HEK293 (cell line): ENCODE measurements around the gene ABL2.
A peak's percentile ranks its signal among the peaks of the same experiment; 100 is the strongest.

Source experiments
- CTCF ChIA-PET: fragments of 350-600 bp; formaldehyde crosslinking; extraction: SDS; loops from one replicate; lab custom pipeline; 2021; ENCODE audit warnings: antibody characterized with exemption; lab: Yijun Ruan, JAX
- POLR2A ChIA-PET: fragments of 300-600 bp; formaldehyde crosslinking; extraction: SDS; loops from one replicate; lab custom pipeline; 2020; ENCODE audit warnings: antibody characterized with exemption, inconsistent platforms; lab: Yijun Ruan, JAX
- H3K27ac ChIP-seq: fragments of 200-500 bp; sonication (Bioruptor generic); 2 replicates; pipeline ENCODE4 v1.5.1; 2014; ENCODE audit warnings: low read depth, low read length, control low read depth, inconsistent platforms; ENCODE audit errors: extremely low read depth
- H3K36me3 ChIP-seq, 2 experiments: fragments of 200-500 bp in 1 of 2; sonication (Bioruptor generic) in 1 of 2; 1 replicate in 1 of 2; 2 replicates in 1 of 2; pipeline ENCODE4 v1.5.1; 2014 to 2017; ENCODE audit warnings: inconsistent platforms in 2 of 2, low read length in 2 of 2; ENCODE audit not compliant: control insufficient read depth in 2 of 2, insufficient read depth in 1 of 2
- H3K4me1 ChIP-seq: fragments of 200-500 bp; sonication (Bioruptor generic); 2 replicates; pipeline ENCODE4 v1.5.1; 2014; ENCODE audit warnings: mild to moderate bottlenecking, low read length, inconsistent platforms; ENCODE audit not compliant: control insufficient read depth, insufficient read depth
- H3K4me3 ChIP-seq: 2 replicates; pipeline ENCODE4 v1.5.1; 2011; ENCODE audit warnings: low read depth, mild to moderate bottlenecking, control low read depth, low read length, moderate library complexity
- H3K9me3 ChIP-seq: fragments of 200-500 bp; sonication (Bioruptor generic); 2 replicates; pipeline ENCODE4 v1.5.1; 2014; ENCODE audit warnings: low read depth, low read length, inconsistent platforms; ENCODE audit not compliant: control insufficient read depth, insufficient read depth
- EGR2 ChIP-seq: fragments of 450-650 bp; formaldehyde crosslinking; IDR thresholded peaks from 2 replicates; pipeline ENCODE4 v1.5.1; 2016; ENCODE audit warnings: low read depth, missing biosample characterization, missing genetic modification characterization
- GLIS2 ChIP-seq: fragments of 450-650 bp; formaldehyde crosslinking; IDR thresholded peaks from 2 replicates; pipeline ENCODE4 v1.5.1; 2016; ENCODE audit warnings: missing biosample characterization, missing genetic modification characterization
- IKZF3 ChIP-seq: fragments of 450-650 bp; IDR thresholded peaks from 2 replicates; pipeline ENCODE4 v1.5.0; 2018; ENCODE audit warnings: missing biosample characterization, mild to moderate bottlenecking, missing genetic modification characterization, moderate library complexity
- KLF16 ChIP-seq: fragments of 450-650 bp; formaldehyde crosslinking; IDR thresholded peaks from 2 replicates; pipeline ENCODE4 v1.5.1; 2017; ENCODE audit warnings: missing biosample characterization, missing genetic modification characterization
- KLF8 ChIP-seq: fragments of 450-650 bp; formaldehyde crosslinking; IDR thresholded peaks from 2 replicates; pipeline ENCODE4 v1.5.1; 2016; ENCODE audit warnings: missing biosample characterization, missing genetic modification characterization
- KLF9 ChIP-seq: fragments of 450-650 bp; formaldehyde crosslinking; IDR thresholded peaks from 2 replicates; pipeline ENCODE4 v1.5.1; 2016; ENCODE audit warnings: missing biosample characterization, missing genetic modification characterization, low read depth
- SP2 ChIP-seq: fragments of 450-650 bp; formaldehyde crosslinking; IDR thresholded peaks from 2 replicates; pipeline ENCODE4 v1.5.1; 2016; ENCODE audit warnings: missing biosample characterization, missing genetic modification characterization
- ZBTB20 ChIP-seq: fragments of 450-650 bp; formaldehyde crosslinking; IDR thresholded peaks from 2 replicates; pipeline ENCODE4 v1.5.1; 2016; ENCODE audit warnings: missing biosample characterization, missing genetic modification characterization
- ZBTB48 ChIP-seq: fragments of 450-650 bp; formaldehyde crosslinking; IDR thresholded peaks from 2 replicates; pipeline ENCODE4 v1.5.1; 2016; ENCODE audit warnings: missing biosample characterization, missing genetic modification characterization
- ZFHX2 ChIP-seq: fragments of 450-650 bp; formaldehyde crosslinking; conservative IDR thresholded peaks from 2 replicates; pipeline ENCODE4 v1.5.1; 2016; ENCODE audit warnings: missing biosample characterization, missing genetic modification characterization
- ZNF155 ChIP-seq: fragments of 450-650 bp; formaldehyde crosslinking; IDR thresholded peaks from 2 replicates; pipeline ENCODE4 v1.5.1; 2016; ENCODE audit warnings: missing biosample characterization, missing genetic modification characterization
- ZNF174 ChIP-seq: fragments of 450-650 bp; formaldehyde crosslinking; IDR thresholded peaks from 2 replicates; pipeline ENCODE4 v1.5.0; 2017; ENCODE audit warnings: missing biosample characterization, mild to moderate bottlenecking, missing genetic modification characterization
- ZNF211 ChIP-seq: fragments of 450-650 bp; formaldehyde crosslinking; IDR thresholded peaks from 2 replicates; pipeline ENCODE4 v1.5.1; 2016; ENCODE audit warnings: low read depth, missing biosample characterization, missing genetic modification characterization
- ZNF274 ChIP-seq, 2 experiments: fragments of 200-500 bp in 1 of 2; fragments of 450-650 bp in 1 of 2; sonication (Bioruptor generic) in 1 of 2; formaldehyde crosslinking in 1 of 2; IDR thresholded peaks; 2 replicates each; pipeline versions ENCODE4 v1.5.1 to v1.6.1; 2014 to 2016; ENCODE audit warnings: borderline replicate concordance in 1 of 2, inconsistent platforms in 1 of 2, low read length in 1 of 2, missing biosample characterization in 1 of 2, missing genetic modification characterization in 1 of 2
- ZNF302 ChIP-seq: fragments of 450-650 bp; formaldehyde crosslinking; IDR thresholded peaks from 2 replicates; pipeline ENCODE4 v1.5.1; 2016; ENCODE audit warnings: missing biosample characterization, missing genetic modification characterization, low read depth
- ZNF335 ChIP-seq: fragments of 450-650 bp; formaldehyde crosslinking; conservative IDR thresholded peaks from 2 replicates; pipeline ENCODE4 v1.5.1; 2016; ENCODE audit warnings: missing biosample characterization, missing genetic modification characterization
- ZNF404 ChIP-seq: fragments of 450-650 bp; formaldehyde crosslinking; IDR thresholded peaks from 2 replicates; pipeline ENCODE4 v1.5.1; 2017; ENCODE audit warnings: missing biosample characterization, missing genetic modification characterization
- ZNF433 ChIP-seq: fragments of 450-650 bp; formaldehyde crosslinking; IDR thresholded peaks from 2 replicates; pipeline ENCODE4 v1.5.1; 2016; ENCODE audit warnings: missing biosample characterization, missing genetic modification characterization, low read depth
- ZNF501 ChIP-seq: fragments of 450-650 bp; formaldehyde crosslinking; IDR thresholded peaks from 2 replicates; pipeline ENCODE4 v1.5.1; 2016; ENCODE audit warnings: missing biosample characterization, missing genetic modification characterization
- ZNF514 ChIP-seq: fragments of 450-650 bp; formaldehyde crosslinking; IDR thresholded peaks from 2 replicates; pipeline ENCODE4 v1.5.1; 2016; ENCODE audit warnings: missing biosample characterization, missing genetic modification characterization
- ZNF610 ChIP-seq: fragments of 450-650 bp; formaldehyde crosslinking; IDR thresholded peaks from 2 replicates; pipeline ENCODE4 v1.5.1; 2016; ENCODE audit warnings: missing biosample characterization, missing genetic modification characterization, borderline replicate concordance
- ZNF707 ChIP-seq: fragments of 450-650 bp; formaldehyde crosslinking; IDR thresholded peaks from 2 replicates; pipeline ENCODE4 v1.5.1; 2016; ENCODE audit warnings: missing biosample characterization, missing genetic modification characterization
- ZNF792 ChIP-seq: fragments of 450-650 bp; formaldehyde crosslinking; IDR thresholded peaks from 2 replicates; pipeline ENCODE4 v1.5.1; 2016; ENCODE audit warnings: missing biosample characterization, missing genetic modification characterization
- TF ChIP-seq, protein P1 (sequence below): fragments of 450-650 bp; formaldehyde crosslinking; IDR thresholded peaks from 2 replicates; pipeline ENCODE4 v1.5.1; 2016; ENCODE audit warnings: missing biosample characterization, missing genetic modification characterization
- TF ChIP-seq, protein P2 (sequence below): fragments of 450-650 bp; formaldehyde crosslinking; IDR thresholded peaks from 2 replicates; pipeline ENCODE4 v1.5.1; 2016; ENCODE audit warnings: missing biosample characterization, missing genetic modification characterization
- TF ChIP-seq, protein P3 (sequence below): fragments of 450-650 bp; formaldehyde crosslinking; IDR thresholded peaks from 2 replicates; pipeline ENCODE4 v1.5.1; 2017; ENCODE audit warnings: missing biosample characterization, missing genetic modification characterization
- TF ChIP-seq, protein P4 (sequence below): fragments of 450-650 bp; formaldehyde crosslinking; IDR thresholded peaks from 2 replicates; pipeline ENCODE4 v1.5.1; 2016; ENCODE audit warnings: missing biosample characterization, missing genetic modification characterization

The ABL2 gene

DNA sequence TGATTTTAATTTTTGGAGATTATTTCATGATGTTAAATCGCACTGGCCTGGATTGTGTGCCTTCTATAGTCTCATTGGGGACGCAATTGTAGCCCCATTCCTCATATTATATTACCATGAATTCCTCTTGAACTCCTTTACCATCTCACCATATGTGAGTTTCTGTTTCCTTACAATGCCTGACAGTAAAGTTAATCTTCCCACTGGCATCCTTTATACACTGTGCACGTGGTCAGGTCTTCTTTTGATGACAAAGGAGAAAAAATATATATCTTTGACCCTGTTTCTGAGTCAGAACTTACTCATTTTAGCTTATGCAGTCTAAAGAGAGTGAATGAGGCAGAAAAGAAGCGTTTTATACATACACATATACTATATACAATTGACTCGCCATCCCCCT is 774 bp upstream of the ABL2 start:
- POLR2A ChIA-PET: no interaction called here
- H3K4me3 ChIP-seq: no peak overlapping the region
- TF ChIP-seq ZNF335: peak; percentile 55
- no peak for TF ChIP-seq ZNF792 (tag by site-specific recombination)
- peaks cover 0 to 5% of the 10 kb centered on the region in 2 experiments; a peak in 1 of 3 replicates for H3K36me3 ChIP-seq
- CTCF ChIA-PET: interaction anchor here (0.6 kb wide), 1 partner anchor 587 kb away, joined by 3 read pairs; no protein-coding TSS in a partner anchor
- no peaks in the 10 kb centered on the region for H3K9me3 ChIP-seq
- H3K27ac ChIP-seq: peak overlapping the region; percentile 2; the same call in 1 of the 2 replicates
- H3K4me1 ChIP-seq: peaks cover 5% of the 10 kb centered on the region; the same call in 1 of the 2 replicates

DNA sequence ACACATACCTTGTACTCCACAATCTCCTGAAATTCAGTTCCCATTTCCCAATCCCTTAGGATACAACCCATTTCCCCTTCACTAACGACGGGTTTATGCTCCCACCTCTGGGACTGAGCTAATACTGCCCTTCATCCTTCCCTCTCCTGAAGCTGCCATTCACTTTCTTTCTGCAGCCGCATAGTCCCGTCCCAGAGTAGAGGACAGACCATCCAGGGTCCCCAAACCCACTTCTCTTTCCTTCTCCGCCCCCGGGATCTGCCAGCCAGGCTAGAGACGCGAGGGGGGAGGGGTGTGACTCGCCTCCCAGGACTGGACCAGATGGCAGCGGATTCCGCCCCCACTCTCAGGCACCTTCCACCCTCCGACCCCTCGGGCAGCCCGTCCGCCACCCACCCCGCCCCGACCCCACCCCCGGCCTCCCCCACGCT is 679 bp downstream of the ABL2 start:
- CTCF ChIA-PET: no interaction called here
- H3K36me3 ChIP-seq: peaks cover 4 to 9% of the 10 kb centered on the region in 2 experiments; a peak in 2 of 3 replicates
- peak overlapping the region; percentile 97 for H3K4me3 ChIP-seq
- POLR2A ChIA-PET: no interaction called here
- H3K9me3 ChIP-seq: no peaks in the 10 kb centered on the region
- peaks cover 5% of the 10 kb centered on the region; the same call in 1 of the 2 replicates for H3K4me1 ChIP-seq
- no peak overlapping the region; the same call in 1 of the 2 replicates for H3K27ac ChIP-seq
- TF ChIP-seq KLF16 (tag by site-specific recombination): 0 out of 2 replicates have a peak, but pooled peaks have one; percentile 6
- no peak for TF ChIP-seq ZNF514 (tag by site-specific recombination)
- no peak for TF ChIP-seq ZNF155 (tag by site-specific recombination)
- TF ChIP-seq, protein P1, sequence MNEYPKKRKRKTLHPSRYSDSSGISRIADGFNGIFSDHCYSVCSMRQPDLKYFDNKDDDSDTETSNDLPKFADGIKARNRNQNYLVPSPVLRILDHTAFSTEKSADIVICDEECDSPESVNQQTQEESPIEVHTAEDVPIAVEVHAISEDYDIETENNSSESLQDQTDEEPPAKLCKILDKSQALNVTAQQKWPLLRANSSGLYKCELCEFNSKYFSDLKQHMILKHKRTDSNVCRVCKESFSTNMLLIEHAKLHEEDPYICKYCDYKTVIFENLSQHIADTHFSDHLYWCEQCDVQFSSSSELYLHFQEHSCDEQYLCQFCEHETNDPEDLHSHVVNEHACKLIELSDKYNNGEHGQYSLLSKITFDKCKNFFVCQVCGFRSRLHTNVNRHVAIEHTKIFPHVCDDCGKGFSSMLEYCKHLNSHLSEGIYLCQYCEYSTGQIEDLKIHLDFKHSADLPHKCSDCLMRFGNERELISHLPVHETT (tag by site-specific recombination): no peak
- TF ChIP-seq ZNF174 (tag by site-specific recombination): no peak
- TF ChIP-seq, protein P2, sequence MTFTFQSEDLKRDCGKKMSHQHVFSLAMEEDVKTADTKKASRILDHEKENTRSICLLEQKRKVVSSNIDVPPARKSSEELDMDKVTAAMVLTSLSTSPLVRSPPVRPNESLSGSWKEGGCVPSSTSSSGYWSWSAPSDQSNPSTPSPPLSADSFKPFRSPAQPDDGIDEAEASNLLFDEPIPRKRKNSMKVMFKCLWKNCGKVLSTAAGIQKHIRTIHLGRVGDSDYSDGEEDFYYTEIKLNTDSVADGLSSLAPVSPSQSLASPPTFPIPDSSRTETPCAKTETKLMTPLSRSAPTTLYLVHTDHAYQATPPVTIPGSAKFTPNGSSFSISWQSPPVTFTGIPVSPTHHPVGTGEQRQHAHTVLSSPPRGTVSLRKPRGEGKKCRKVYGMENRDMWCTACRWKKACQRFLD (tag by site-specific recombination): no peak
- TF ChIP-seq ZNF404: no peak
- no peak for TF ChIP-seq ZNF274 (IDR thresholded peaks at IDR 0.05; ENCODE audit: low read length)
- no peak for TF ChIP-seq ZNF274 (tag by site-specific recombination; IDR thresholded peaks at IDR 0.05; ENCODE audit: borderline replicate concordance)
- 0 out of 2 replicates have a peak, but pooled peaks have one; percentile 16 for TF ChIP-seq KLF9
- TF ChIP-seq ZNF501 (tag by site-specific recombination): no peak
- TF ChIP-seq ZBTB48 (tag by site-specific recombination): peak; percentile 87
- peak; percentile 85 for TF ChIP-seq SP2 (tag by site-specific recombination)
- no peak for TF ChIP-seq KLF8 (tag by site-specific recombination)
- TF ChIP-seq ZNF610 (tag by site-specific recombination): no peak
- no peak for TF ChIP-seq ZNF211 (tag by site-specific recombination)
- peak; percentile 60; the same call in 1 of the 2 replicates for TF ChIP-seq GLIS2 (tag by site-specific recombination)
- TF ChIP-seq, protein P3, sequence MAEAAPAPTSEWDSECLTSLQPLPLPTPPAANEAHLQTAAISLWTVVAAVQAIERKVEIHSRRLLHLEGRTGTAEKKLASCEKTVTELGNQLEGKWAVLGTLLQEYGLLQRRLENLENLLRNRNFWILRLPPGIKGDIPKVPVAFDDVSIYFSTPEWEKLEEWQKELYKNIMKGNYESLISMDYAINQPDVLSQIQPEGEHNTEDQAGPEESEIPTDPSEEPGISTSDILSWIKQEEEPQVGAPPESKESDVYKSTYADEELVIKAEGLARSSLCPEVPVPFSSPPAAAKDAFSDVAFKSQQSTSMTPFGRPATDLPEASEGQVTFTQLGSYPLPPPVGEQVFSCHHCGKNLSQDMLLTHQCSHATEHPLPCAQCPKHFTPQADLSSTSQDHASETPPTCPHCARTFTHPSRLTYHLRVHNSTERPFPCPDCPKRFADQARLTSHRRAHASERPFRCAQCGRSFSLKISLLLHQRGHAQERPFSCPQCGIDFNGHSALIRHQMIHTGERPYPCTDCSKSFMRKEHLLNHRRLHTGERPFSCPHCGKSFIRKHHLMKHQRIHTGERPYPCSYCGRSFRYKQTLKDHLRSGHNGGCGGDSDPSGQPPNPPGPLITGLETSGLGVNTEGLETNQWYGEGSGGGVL (tag by site-specific recombination): peak; percentile 68
- TF ChIP-seq ZBTB20 (tag by site-specific recombination): 0 out of 2 replicates have a peak, but pooled peaks have one; percentile 31
- TF ChIP-seq ZNF707 (tag by site-specific recombination): no peak
- peak; percentile 85 for TF ChIP-seq ZFHX2
- TF ChIP-seq EGR2: peak; percentile 78; the same call in 1 of the 2 replicates
- no peak for TF ChIP-seq ZNF302 (tag by site-specific recombination)
- TF ChIP-seq, protein P4, sequence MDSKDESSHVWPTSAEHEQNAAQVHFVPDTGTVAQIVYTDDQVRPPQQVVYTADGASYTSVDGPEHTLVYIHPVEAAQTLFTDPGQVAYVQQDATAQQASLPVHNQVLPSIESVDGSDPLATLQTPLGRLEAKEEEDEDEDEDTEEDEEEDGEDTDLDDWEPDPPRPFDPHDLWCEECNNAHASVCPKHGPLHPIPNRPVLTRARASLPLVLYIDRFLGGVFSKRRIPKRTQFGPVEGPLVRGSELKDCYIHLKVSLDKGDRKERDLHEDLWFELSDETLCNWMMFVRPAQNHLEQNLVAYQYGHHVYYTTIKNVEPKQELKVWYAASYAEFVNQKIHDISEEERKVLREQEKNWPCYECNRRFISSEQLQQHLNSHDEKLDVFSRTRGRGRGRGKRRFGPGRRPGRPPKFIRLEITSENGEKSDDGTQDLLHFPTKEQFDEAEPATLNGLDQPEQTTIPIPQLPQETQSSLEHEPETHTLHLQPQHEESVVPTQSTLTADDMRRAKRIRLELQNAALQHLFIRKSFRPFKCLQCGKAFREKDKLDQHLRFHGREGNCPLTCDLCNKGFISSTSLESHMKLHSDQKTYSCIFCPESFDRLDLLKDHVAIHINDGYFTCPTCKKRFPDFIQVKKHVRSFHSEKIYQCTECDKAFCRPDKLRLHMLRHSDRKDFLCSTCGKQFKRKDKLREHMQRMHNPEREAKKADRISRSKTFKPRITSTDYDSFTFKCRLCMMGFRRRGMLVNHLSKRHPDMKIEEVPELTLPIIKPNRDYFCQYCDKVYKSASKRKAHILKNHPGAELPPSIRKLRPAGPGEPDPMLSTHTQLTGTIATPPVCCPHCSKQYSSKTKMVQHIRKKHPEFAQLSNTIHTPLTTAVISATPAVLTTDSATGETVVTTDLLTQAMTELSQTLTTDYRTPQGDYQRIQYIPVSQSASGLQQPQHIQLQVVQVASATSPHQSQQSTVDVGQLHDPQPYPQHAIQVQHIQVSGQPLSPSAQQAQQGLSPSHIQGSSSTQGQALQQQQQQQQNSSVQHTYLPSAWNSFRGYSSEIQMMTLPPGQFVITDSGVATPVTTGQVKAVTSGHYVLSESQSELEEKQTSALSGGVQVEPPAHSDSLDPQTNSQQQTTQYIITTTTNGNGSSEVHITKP (tag by site-specific recombination): peak; percentile 71
- peak; percentile 44; the same call in 1 of the 2 replicates for TF ChIP-seq ZNF335
- TF ChIP-seq ZNF433: no peak
- peak; percentile 77 for TF ChIP-seq IKZF3
